GM19324 (cell line): Measurements from ENCODE around the gene SCNN1B.

Experiments
- ATAC-seq: cut with Tn5 transposase; IDR thresholded peaks from one replicate; pipeline ENCODE4 v1.9.1; 2021; ENCODE audit warnings: mild to moderate bottlenecking, moderate library complexity; ENCODE audit not compliant: unreplicated experiment, low FRiP score

Gene SCNN1B

DNA sequence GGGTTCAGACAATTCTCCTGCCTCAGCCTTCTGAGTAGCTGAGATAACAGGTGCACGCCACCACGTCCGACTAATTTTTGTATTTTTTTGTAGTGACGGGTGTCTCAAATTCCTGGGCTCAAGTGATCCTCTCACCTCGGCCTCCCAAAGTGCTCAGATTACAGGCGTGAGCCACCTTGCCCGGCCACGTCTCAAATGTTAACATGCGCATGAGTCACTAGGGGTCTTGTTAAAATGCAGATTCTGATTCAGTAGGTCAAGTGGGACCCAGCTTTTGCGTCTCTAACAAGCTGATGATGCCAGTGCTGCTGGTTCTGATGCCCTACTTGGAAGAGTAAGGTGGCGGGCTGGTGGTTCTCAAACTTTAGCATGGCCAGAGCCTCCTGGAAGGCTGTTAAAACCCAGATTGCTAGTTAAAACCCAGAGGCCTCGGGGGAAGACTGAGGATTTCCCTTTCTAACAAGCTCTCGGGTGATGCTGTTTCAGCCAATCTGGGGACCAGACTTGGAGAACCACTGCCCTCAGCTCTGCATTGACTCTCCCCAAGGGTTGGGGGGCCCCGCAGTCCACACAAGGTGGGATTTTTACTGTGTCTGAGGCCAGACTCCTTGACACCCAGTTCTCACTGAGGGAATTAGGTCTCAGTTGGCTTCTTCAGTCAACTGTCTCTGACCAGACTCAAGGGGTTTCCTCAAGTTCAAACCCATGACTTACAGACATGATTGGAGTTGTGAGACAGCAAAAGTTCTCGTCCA, 17.9 kb downstream of the SCNN1B start:
- no peak for ATAC-seq

GRCh38 chr16:23320693-23321092, 18.6 kb downstream of the SCNN1B start:
- no peak for ATAC-seq

GRCh38 chr16:23321206-23321875, 19.2 kb downstream of the SCNN1B start:
- ATAC-seq, result no peak

GRCh38 chr16:23323224-23324030, 21.3 kb downstream of the SCNN1B start:
- no peak for ATAC-seq

GRCh38 chr16:23324727-23325126, 22.6 kb downstream of the SCNN1B start:
- ATAC-seq, result no peak

DNA sequence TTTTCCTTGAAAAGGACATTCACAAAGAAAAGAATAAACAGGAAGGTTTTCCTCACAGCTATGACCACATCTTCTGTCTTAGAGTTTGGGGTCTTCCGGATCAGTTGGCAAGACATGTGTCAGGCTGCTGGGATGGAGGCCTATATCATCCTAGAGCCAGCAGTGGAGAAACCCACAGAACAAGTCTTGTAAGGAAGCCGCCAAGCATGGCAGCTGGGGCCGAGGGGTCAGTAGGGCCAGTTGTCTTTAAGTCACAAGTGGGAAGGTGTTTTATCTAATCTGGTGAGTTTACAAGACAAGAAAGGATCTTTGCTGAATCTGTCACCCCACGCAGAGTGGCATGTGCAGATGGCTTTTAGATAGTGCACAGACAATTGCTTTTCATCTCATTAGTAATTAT, 25.7 kb downstream of the SCNN1B start:
- no peak for ATAC-seq

- ATAC-seq, result no peak
Observed at GRCh38 chr16:23330161-23330560, 28.1 kb downstream of the SCNN1B start.

GRCh38 chr16:23330583-23331249, 28.6 kb downstream of the SCNN1B start:
- no peak for ATAC-seq

DNA sequence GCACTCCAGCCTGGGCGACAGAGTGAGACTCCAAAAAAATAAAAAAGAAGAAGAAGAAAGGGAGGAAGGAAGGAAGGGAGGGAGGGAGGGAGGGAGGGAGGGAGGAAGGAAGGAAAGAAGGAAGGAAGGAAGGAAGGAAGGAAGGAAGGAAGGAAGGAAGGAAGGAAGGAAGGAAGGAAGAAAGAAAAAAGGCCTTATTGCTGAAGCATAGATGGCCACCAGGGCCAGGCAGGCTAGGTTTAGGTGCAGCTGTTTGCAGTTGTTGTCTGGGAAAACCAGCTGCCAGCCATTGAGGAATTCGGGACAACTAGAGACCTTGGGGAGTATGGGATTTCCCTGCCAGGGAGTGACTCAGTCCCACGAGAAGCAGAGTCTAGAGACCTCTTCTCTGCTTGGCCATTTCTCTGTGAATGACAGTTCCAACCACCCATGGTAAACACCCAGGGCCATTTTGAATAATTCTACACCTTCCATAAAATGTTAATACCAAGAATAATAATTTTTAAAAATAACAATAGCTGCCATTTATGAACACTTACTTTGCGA, 31.0 kb downstream of the SCNN1B start:
- ATAC-seq, result no peak

DNA sequence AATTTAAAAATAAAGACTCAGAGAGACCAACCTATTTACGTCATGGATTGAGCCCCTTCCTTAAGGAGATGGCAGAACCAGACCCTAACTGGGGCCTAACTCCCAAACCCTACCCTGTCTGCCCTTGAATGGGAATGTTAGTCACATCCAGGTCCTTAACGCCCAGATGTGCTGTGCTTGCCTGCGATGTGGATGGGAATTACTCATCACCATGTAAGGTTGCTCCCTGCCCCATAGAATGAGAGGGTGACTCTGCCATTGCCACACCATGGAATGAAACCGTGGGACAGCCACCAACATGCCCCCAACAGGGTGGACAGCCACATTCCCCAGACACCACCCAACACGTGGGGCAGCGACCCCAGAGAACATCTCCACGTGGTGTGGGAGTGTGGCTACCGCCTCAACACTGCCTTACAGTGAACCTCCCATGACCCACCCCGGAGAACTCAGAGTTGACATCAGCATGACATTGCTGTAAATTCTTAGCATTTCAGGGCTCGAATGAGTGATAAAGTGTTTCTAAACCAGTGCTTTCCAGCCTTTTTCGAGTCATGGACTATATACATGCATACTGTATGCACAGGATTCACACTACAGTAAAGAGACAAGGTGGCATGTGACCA, 31.8 kb downstream of the SCNN1B start:
- no peak for ATAC-seq

GRCh38 chr16:23334457-23334853, 32.4 kb downstream of the SCNN1B start:
- no peak for ATAC-seq

- no peak for ATAC-seq
Observed at GRCh38 chr16:23334950-23335349, 32.8 kb downstream of the SCNN1B start.

DNA sequence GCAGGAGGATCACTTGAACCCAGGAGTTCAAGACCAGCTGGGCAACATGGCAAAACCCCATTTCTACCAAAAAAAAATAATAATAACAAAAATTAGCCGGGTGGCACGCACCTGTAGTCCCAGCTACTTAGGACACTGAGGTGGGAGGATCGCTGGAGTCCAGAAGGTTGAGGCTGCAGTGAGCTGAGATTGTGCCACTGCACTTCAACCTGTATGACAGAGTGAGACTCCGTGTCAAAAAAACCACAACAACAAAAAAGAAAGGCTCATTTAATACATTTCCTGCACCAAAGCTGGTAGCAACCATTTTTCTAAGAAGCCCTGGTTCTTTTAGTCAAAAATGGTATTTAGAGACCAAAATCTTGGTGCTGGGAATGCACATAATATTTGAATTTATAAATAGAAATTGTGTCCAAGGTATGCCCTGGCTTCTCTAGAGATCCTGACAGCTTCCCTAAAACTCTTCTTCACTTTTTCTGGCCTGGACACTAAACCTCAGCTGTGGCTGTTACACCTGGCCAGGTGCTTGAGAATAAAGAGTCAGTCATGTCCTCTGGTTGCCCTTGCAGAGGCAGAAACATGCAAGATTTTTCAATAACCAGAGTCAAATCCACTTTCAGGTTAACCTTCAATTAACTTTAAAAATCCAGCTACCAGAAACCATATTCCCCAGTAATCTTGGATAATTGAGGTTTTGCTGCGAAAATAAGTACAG, 35.9 kb downstream of the SCNN1B start:
- ATAC-seq, result no peak

- no peak for ATAC-seq
Observed at GRCh38 chr16:23339787-23340186, 37.7 kb downstream of the SCNN1B start.

GRCh38 chr16:23342083-23342640, 40.1 kb downstream of the SCNN1B start:
- ATAC-seq, result no peak

DNA sequence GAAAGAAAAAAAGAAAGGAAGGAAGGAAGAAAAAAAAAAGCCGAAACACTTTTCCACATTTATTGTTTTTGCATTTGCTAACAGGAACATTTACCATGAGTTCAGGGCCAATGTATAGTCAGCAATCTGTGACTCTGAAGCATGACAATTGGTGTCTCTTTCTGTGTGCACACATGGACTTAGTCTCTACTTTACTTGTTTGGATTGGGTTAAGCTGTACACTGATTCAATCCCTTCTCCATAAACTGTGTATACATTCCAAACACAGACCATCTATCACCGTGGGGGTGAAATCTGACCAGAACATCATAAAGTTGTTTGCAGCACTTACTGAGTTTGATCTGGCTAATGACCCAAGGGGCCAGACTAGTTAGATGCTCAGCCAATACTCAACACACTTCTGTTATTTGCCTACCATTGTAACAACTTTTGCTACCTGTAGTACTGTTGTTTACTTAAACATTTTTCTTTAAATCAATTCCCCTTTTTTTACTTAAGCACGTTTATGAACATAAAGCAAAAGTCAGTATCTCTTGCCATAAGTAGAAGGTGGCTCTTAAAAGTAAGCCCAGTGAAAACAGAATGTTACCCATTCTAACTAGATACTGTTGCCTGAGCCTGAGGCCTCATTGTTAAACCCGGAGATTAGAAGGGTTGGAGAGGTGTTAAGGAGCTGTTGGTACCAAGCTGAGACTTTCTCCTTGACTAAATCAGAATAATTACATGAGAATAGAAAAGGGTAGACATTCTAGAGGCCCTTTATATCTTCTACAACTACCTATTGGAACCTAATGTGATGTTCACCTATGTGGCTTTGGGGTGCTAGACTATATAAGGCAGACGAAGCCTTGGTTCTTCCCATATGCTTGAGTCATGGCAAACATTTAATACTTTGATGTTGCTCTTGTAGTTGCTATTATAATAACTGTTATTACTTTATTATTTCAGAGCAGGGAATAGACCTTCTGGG, 41.8 kb downstream of the SCNN1B start:
- no peak for ATAC-seq

- ATAC-seq, result no peak
Observed at GRCh38 chr16:23345237-23345636, 43.1 kb downstream of the SCNN1B start.
